Liver (tissue), 3 donors: ENCODE data around the gene LRRC4B.

ENCODE experiments used
- CTCF ChIP-seq: fragments of 150-350 bp; IDR thresholded peaks from 2 replicates; pipeline ENCODE4 v1.5.1; 2017; ENCODE audit warnings: improper control_type of control experiment, low read depth, low read length; ENCODE audit not compliant: missing input control
- REST ChIP-seq: IDR thresholded peaks from 2 replicates; pipeline ENCODE4 v1.6.1; 2016; ENCODE audit warnings: antibody characterized with exemption, mild to moderate bottlenecking
- RXRA ChIP-seq, 2 donors: IDR thresholded peaks; 2 replicates each; pipeline ENCODE4 v1.6.1; 2017 to 2018; ENCODE audit warnings: antibody characterized with exemption in 2 of 2, mild to moderate bottlenecking in 1 of 2
- YY1 ChIP-seq: IDR thresholded peaks from 2 replicates; pipeline ENCODE4 v1.6.1; 2016; ENCODE audit warnings: antibody characterized with exemption, mild to moderate bottlenecking
- donor health status: healthy.
- donor health status: healthy.

- TF ChIP-seq CTCF (no peak), RXRA (IDR thresholded peaks at IDR 0.05) (no peak), REST (no peak), YY1 (no peak)
These were observed 66.4 kb downstream of the LRRC4B start for GRCh38 chr19:50501568-50502475.
